ENCODE results near the gene CLCN1.

CLCN1 gene

DNA sequence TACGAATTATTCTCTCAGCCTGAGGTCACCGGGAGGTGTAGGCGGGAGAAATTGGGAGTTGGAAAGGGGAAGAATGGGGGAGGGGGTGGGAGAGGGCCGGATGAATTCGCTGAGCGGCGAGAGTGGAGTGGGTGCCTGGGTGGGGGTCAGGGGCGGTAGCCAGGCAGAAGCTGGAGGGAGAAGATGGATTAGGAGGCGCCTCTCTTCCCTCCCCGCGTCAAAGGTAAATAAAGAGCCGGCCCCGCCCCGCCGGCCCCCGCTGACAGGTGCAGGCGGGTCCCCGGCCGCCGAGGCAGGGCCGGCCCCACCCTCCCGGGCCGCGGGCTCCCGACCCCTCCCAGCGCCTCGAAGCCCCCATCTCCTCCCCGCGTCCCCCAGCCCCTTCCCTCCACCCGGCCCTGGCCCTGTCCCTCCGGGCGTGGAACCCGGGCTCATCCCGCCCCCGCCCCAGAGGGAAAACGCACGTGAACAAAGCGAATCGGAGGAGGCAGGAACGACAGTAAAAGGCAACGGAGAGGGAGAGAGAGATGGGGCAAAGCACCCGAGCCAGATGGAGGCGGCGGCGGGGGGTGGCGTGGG is 45.7 kb downstream of the CLCN1 start:
- Histone ChIP-seq H3K9ac (ENCODE audit: low read depth, low read length, poor library complexity) (peak overlapping the region; percentile 96), H3K27me3 (ENCODE audit: control insufficient read depth in 3 of 3, insufficient read depth in 3 of 3, low read depth in 1 of 3, low read length in 3 of 3) (peaks cover 0 to 10% (median 3%) of the 10 kb centered on the region in 3 experiments), H4K91ac (ENCODE audit: low read depth, low read length, poor library complexity) (no peak overlapping the region), H3K4me3 (ENCODE audit: low read length in 2 of 2) (peak overlapping the region; percentile 92 to 100), H3K18ac (ENCODE audit: low read length) (peak overlapping the region; percentile 98), H3K4ac (ENCODE audit: low read length) (no peak overlapping the region), H2AK5ac (ENCODE audit: low read depth, low read length) (peak overlapping the region; percentile 14), H3K9me3 (replicated peaks in 1 of 2; ENCODE audit: control insufficient read depth in 2 of 2, insufficient read depth in 1 of 2, low read depth in 1 of 2, low read length in 2 of 2) (no peaks in the 10 kb centered on the region), H3K36me3 (replicated peaks in 1 of 2; ENCODE audit: control insufficient read depth in 2 of 2, insufficient read depth in 2 of 2, low read length in 2 of 2) (peaks cover 20 to 23% of the 10 kb centered on the region in 2 donors), H4K8ac (ENCODE audit: low read depth, low read length) (no peak overlapping the region), H2BK5ac (ENCODE audit: low read length) (peak overlapping the region; percentile 91), H3K23ac (ENCODE audit: low read depth, low read length, poor library complexity) (peak overlapping the region; percentile 87), H3K4me1 (ENCODE audit: control insufficient read depth in 2 of 2, insufficient read depth in 1 of 2, low read depth in 1 of 2, low read length in 2 of 2) (peaks cover 7 to 15% of the 10 kb centered on the region in 2 donors), H3K14ac (ENCODE audit: low read length) (no peak overlapping the region), H3K79me1 (ENCODE audit: low read depth, low read length) (no peaks in the 10 kb centered on the region), H3K4me2 (ENCODE audit: insufficient read depth, low read length, poor library complexity, severe bottlenecking) (peak overlapping the region; percentile 85), H3K27ac (replicated peaks; ENCODE audit: low read length) (no peak overlapping the region), H2BK12ac (ENCODE audit: low read length) (no peak overlapping the region), H2AFZ (ENCODE audit: low read length) (peak overlapping the region; percentile 99), H2BK120ac (ENCODE audit: low read depth, low read length) (peak overlapping the region; percentile 48), H2BK15ac (ENCODE audit: low read length) (peak overlapping the region; percentile 97)
- WGBS, 2 donors (ENCODE audit: extremely low coverage in 2 of 2, insufficient read length in 2 of 2, insufficient replicate concordance in 1 of 2) = no CpG with 5 or more reads among the region's 46 CpGs
- peak; percentile 24 for DNase-seq (ENCODE audit: low spot score)

DNA sequence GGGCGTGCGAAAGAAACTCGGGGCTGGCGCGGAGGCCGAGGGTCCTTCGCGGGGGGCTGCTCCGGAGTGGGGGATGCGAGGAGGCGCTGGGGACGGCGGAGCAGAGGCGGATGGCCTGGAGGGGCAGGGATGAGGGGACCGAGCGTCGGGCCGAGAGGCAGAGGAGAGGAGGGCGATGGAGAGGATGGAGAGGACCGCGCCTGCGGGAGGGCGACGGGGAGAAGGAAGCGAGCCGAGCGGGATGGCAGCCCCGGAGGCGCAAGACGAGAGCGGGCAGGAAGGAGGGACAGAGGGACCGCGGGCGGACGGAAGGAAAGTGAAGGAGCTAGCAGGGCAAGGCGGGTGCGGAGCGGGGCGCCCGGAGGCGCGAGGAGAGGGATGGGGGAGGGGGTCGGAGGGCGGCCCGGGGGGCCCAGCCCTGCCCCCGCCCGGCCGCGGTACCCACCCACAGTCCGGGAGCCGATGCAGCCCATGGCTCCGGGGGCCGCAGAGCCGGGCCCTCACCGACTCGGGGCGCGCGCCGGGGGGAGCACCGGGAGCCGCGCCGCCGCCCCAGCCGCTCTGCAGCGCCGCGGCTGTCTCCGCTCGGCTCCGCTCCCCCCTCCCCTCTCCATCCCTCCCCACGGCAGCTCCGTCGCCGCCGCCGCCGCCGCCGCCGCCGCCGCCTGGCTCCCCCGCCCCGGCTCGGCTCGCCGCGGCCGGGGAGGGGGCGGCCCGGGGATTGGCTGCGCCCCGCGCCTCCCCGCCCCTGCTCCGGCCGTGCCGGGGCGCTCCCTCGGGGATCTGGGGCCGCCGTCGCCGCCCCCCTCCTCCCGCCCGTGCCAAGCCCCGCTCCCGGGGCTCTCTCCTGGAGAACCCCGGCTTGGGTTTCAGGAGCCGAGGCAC is 46.5 kb downstream of the CLCN1 start, which contains the start of gene FAM131B:
Gene FAM131B, minus strand, starts transcription at position 583 of the 885 bp plus-strand sequence. Its CDS starts 110 bp downstream, at position 473.
- Histone ChIP-seq H2BK12ac (ENCODE audit: low read length) (peak within 1 kb of the TSS; percentile 87), H2AK5ac (ENCODE audit: low read depth, low read length) (peak within 1 kb of the TSS; percentile 96), H4K8ac (ENCODE audit: low read depth, low read length) (no peak within 1 kb of the TSS), H3K23ac (ENCODE audit: low read depth, low read length, poor library complexity) (peak within 1 kb of the TSS; percentile 87), H3K79me1 (ENCODE audit: low read depth, low read length) (no peaks in the 10 kb centered on the region), H4K91ac (ENCODE audit: low read depth, low read length, poor library complexity) (peak within 1 kb of the TSS; percentile 13), H3K14ac (ENCODE audit: low read length) (peak within 1 kb of the TSS; percentile 100), H2BK5ac (ENCODE audit: low read length) (peak within 1 kb of the TSS; percentile 91), H3K27ac (replicated peaks; ENCODE audit: low read length) (peak within 1 kb of the TSS; percentile 80), H2BK15ac (ENCODE audit: low read length) (peak within 1 kb of the TSS; percentile 97), H2AFZ (ENCODE audit: low read length) (peak within 1 kb of the TSS; percentile 99), H3K36me3 (replicated peaks in 1 of 2; ENCODE audit: control insufficient read depth in 2 of 2, insufficient read depth in 2 of 2, low read length in 2 of 2) (peaks cover 14 to 17% of the 10 kb centered on the region in 2 donors), H3K9me3 (replicated peaks in 1 of 2; ENCODE audit: control insufficient read depth in 2 of 2, insufficient read depth in 1 of 2, low read depth in 1 of 2, low read length in 2 of 2) (no peaks in the 10 kb centered on the region), H2BK120ac (ENCODE audit: low read depth, low read length) (peak within 1 kb of the TSS; percentile 48), H3K4ac (ENCODE audit: low read length) (peak within 1 kb of the TSS; percentile 94), H3K4me2 (ENCODE audit: insufficient read depth, low read length, poor library complexity, severe bottlenecking) (peak within 1 kb of the TSS; percentile 85), H3K9ac (ENCODE audit: low read depth, low read length, poor library complexity) (peak within 1 kb of the TSS; percentile 96), H3K27me3 (ENCODE audit: control insufficient read depth in 3 of 3, insufficient read depth in 3 of 3, low read depth in 1 of 3, low read length in 3 of 3) (peaks cover 0 to 10% (median 3%) of the 10 kb centered on the region in 3 experiments), H3K4me1 (ENCODE audit: control insufficient read depth in 2 of 2, insufficient read depth in 1 of 2, low read depth in 1 of 2, low read length in 2 of 2) (peaks cover 7 to 15% of the 10 kb centered on the region in 2 donors), H3K4me3 (ENCODE audit: low read length in 2 of 2) (peak within 1 kb of the TSS; percentile 92 to 100), H3K18ac (ENCODE audit: low read length) (peak within 1 kb of the TSS; percentile 98)
- peak; percentile 47 for DNase-seq (ENCODE audit: low spot score)
- WGBS, 2 donors (ENCODE audit: extremely low coverage in 2 of 2, insufficient read length in 2 of 2, insufficient replicate concordance in 1 of 2) = no CpG with 5 or more reads among the region's 112 CpGs

DNA sequence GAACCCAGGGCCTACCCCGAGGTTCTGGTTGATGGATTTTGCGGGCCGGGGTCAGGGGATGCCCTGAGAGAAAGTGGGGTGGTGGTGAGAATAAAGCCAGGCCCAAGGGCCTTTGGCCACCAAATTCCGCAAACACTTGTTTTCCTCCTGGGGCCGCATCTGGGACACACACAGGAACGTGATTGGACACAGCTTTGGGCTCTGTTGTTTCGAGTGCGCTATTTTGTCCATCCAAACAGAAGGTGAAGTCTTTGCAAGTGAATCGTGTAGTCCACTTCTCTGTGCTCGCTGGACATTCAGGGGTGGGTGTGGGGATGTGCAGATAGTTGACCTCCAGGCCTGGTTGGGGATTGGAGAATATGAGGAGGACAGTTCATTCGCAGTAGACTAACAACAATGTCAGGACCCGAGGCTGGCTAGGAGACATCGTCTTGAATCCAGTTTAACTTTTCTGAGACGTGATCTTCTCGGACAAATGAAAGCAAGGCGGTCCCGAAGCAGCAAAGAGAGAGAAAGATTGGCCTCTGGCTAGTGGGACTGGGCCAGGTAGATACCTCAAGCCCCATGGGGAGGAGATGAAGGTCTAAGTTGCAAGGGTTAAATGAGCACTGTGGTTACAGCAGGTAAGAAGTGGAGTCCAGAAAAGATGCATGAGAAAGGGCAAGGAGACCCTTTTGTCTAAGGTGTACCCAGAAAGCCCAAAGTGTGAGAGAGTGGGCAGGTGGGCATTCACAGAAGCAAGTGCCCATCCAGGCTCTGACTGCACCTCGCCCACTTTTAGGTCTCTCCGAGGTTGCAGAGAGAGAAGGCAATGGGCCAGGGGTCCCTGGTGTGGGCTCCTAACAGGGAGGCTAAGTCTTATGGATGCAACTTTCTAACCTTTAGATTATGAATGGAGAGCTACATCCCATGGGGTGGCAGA is 47.4 kb downstream of the CLCN1 start:
- Histone ChIP-seq H2BK5ac (ENCODE audit: low read length) (no peak overlapping the region), H3K4me1 (ENCODE audit: control insufficient read depth in 2 of 2, insufficient read depth in 1 of 2, low read depth in 1 of 2, low read length in 2 of 2) (peaks cover 7 to 15% of the 10 kb centered on the region in 2 donors), H2AK5ac (ENCODE audit: low read depth, low read length) (peak overlapping the region; percentile 40), H2BK120ac (ENCODE audit: low read depth, low read length) (no peak overlapping the region), H3K27me3 (ENCODE audit: control insufficient read depth in 3 of 3, insufficient read depth in 3 of 3, low read depth in 1 of 3, low read length in 3 of 3) (peaks cover 0 to 10% (median 3%) of the 10 kb centered on the region in 3 experiments), H3K4ac (ENCODE audit: low read length) (no peak overlapping the region), H3K4me3 (ENCODE audit: low read length in 2 of 2) (peak overlapping the region; percentile 82 to 92), H3K9me3 (replicated peaks in 1 of 2; ENCODE audit: control insufficient read depth in 2 of 2, insufficient read depth in 1 of 2, low read depth in 1 of 2, low read length in 2 of 2) (no peaks in the 10 kb centered on the region), H3K4me2 (ENCODE audit: insufficient read depth, low read length, poor library complexity, severe bottlenecking) (peak overlapping the region; percentile 85), H3K79me1 (ENCODE audit: low read depth, low read length) (no peaks in the 10 kb centered on the region), H3K23ac (ENCODE audit: low read depth, low read length, poor library complexity) (no peak overlapping the region), H3K36me3 (replicated peaks in 1 of 2; ENCODE audit: control insufficient read depth in 2 of 2, insufficient read depth in 2 of 2, low read length in 2 of 2) (peaks cover 9 to 13% of the 10 kb centered on the region in 2 donors), H4K8ac (ENCODE audit: low read depth, low read length) (no peak overlapping the region), H2AFZ (ENCODE audit: low read length) (peak overlapping the region; percentile 99), H4K91ac (ENCODE audit: low read depth, low read length, poor library complexity) (no peak overlapping the region), H2BK12ac (ENCODE audit: low read length) (no peak overlapping the region), H3K18ac (ENCODE audit: low read length) (peak overlapping the region; percentile 84), H2BK15ac (ENCODE audit: low read length) (no peak overlapping the region), H3K14ac (ENCODE audit: low read length) (no peak overlapping the region), H3K9ac (ENCODE audit: low read depth, low read length, poor library complexity) (no peak overlapping the region), H3K27ac (replicated peaks; ENCODE audit: low read length) (no peak overlapping the region)
- DNase-seq (ENCODE audit: low spot score) = no peak
- WGBS, 2 donors (ENCODE audit: extremely low coverage in 2 of 2, insufficient read length in 2 of 2, insufficient replicate concordance in 1 of 2) = no CpG with 5 or more reads among the region's 19 CpGs
